HG03097 (cell line): ENCODE results near the gene ALDH5A1.

Experiments
- ATAC-seq: cut with Tn5 transposase; IDR thresholded peaks from one replicate; pipeline ENCODE4 v1.9.1; 2021; ENCODE audit not compliant: unreplicated experiment, low FRiP score

Gene ALDH5A1

GRCh38 chr6:24494821-24495795 is at the start of gene ALDH5A1:
Gene ALDH5A1, plus strand, starts transcription at chr6:24494969. Its CDS starts 28 bp downstream, at chr6:24494997.
- peak; percentile 61 for ATAC-seq

DNA sequence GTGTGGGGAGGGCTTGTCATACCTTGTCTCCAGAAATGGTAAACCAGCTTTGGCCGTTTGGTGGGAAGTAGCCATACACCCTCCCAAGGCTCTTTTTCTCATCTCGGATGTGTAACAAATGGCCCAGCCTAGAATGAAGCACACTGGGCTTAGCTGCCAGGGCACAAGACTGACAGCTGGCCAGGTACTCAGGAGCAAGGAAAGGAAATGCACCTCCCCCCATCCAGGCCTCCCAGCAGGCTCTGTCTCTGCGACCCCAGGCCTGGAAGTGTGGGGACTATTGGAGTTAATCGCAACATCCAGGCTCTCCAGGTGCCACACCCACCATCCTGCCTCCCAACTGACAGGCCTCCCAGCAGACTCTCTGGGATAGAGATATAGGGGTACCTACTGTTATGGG is 49.1 kb upstream of the ALDH5A1 start:
- ATAC-seq = no peak

DNA sequence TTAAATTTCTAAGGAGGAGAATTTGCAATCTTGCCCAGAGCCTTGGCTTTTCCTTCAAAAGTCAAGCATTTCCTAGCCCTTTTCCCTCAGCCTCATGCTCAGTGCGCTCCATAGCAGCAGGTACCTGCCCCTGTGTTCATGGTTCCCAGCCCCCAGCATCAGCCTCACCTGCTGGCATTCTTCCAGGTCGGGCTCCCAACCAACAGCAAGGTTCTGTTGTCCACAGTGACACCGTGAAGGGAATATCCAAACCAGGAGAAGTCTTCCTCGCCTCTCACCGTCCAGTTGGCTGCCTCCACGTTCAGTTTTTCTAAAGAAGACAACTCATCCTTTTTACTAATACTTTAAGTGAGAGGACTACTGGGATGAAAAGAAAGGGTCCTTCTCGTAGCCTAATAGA is 48.1 kb upstream of the ALDH5A1 start:
- no peak for ATAC-seq

- ATAC-seq = no peak
Measured at GRCh38 chr6:24448396-24448795, 46.4 kb upstream of the ALDH5A1 start.

DNA sequence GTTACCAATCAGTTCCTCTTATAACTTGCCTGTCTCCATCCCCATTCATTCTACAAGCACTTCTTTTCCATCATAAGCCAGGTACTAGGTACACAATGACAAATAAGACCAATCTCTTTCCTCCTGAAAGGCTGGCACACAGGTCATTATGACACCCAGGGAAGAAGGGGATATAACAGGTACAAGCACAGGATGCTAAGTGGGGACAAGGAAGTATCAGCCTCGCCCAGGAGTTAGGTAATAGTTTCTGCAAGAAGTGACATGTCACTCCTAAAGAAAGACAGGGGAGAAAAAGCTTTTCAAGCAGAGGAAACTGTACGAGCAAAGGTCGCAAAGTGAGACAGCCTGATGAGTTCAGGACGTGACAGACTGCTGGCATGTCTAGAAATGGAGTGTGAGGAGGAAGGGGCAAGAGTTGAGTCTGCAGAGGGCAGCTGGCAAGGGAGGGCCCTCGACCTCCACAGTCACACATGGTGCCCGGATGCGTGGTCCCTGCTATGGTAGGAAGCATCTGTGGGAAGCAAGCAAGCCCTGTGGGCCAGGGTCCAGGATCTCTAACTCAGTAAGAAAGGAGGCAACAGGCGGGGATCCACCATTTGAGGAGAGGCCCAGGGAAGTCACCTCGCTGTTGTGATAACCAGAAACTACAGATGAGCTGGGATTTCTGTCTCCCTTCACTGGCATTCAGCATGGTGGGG is 45.8 kb upstream of the ALDH5A1 start:
- ATAC-seq = no peak

DNA sequence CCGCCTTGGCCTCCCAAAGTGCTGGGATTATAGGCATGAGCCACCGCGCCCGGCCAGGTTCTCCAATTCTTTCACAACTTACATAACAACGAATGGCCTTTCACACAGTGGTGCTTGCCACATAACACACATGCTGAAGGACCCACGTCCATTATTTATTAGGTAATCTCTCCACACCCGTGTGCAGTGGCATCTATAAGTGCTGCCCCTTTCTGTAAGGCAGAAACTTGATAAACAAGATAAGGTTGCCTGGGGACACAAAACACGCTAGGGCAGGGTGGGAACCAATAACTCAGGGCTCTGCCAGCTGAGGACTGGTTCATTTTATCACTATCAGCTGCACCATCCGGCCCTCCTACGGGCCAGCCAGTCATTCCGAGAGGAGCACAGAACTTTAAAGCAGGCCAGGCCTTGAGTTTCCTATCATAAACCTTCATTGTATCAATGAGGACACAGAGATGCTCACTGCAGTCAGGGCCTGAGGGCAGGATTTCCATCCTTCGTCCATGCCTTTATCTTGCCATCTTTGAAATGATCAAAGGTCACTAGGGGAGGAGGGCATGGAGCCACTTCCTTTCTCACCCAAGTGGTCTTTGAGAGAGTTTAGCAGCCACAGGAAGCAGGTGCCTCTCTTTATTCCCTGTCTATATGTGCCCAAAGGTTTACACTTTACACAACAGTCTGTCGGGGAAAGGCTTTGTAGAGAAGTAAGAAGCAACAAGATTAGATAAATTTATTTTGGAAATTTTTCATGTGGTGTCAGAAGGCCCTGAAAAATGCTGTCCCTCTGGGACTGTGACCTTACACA is 43.0 kb upstream of the ALDH5A1 start:
- ATAC-seq = no peak

GRCh38 chr6:24453921-24454320 is 40.8 kb upstream of the ALDH5A1 start:
- ATAC-seq = no peak

DNA sequence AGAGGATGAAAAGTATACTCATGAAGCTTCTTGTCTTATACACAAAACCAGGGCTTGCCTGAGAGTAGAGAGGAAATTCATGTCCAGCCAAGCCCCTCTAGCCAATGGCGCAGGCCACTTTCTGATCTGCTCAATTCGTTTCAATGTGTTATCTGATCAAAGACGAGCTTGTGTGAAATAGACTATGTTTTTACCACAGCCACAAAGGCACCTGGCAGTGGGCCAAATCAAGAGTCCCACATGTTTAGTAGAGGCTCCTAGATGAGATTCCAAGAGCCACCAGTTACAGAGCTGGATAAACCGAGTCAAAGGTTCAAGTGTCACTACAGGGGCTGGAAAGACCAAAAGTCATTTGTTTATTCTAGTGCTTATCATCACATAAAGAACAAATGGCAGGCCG is 40.3 kb upstream of the ALDH5A1 start:
- ATAC-seq = no peak

- no peak for ATAC-seq
Measured at GRCh38 chr6:24455061-24455460, 39.7 kb upstream of the ALDH5A1 start.

DNA sequence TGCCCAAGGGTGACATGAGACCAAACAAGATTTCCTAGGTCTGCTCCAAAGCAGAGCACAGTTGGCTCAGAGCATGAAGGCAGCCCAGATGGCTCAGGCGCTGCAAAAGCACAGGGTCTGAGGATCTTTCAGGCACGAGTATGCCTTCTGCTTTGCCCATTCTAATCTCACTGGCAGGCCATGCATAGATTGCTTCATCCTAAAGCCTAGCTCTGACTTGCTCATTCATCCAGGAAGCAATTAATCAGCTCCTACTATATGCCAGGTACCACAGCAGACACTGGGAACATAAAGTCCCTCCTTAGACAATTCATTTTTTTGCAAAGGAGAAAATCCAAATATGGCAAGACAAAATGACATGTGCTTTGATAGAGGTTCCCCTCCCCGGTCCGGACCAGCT is 36.6 kb upstream of the ALDH5A1 start:
- no peak for ATAC-seq

GRCh38 chr6:24458941-24459340 is 35.8 kb upstream of the ALDH5A1 start:
- no peak for ATAC-seq

- no peak for ATAC-seq
Measured at GRCh38 chr6:24460966-24461365, 33.8 kb upstream of the ALDH5A1 start.

DNA sequence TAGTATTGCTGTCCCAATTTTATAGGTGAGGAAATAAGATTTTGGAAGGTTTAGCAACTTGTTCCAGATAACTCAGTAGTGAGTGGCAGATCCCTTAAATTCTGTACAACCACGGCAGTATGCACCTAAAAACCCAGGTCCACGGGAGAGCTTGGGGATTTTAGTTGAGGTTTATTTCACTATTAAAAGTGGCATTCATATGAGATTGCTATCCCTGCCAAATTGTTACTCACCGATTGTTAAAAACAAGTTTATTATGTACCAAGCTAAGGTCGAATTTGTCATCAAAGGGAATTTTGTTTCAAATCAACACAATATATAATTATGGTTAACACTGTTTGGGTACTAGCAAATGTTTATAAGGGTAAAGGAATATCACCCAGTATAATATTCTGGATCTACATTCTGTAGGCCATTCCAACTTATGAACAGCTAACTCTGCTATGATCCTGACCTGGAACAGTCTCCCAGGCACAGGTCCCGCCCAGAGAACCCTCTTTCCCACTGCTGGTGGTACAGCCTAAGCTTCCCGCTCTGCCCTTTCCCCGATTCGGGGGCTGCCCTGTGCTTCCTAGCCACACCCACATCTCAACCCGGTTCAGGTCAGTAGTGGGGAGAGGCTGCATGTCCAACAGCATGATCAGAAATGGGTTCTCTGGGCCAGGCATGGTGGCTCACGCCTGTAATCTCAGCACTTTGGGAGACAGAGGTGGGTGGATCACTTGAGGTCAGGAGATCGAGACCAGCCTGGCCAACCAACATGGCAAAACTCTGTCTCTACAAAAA is 30.3 kb upstream of the ALDH5A1 start:
- ATAC-seq = no peak

DNA sequence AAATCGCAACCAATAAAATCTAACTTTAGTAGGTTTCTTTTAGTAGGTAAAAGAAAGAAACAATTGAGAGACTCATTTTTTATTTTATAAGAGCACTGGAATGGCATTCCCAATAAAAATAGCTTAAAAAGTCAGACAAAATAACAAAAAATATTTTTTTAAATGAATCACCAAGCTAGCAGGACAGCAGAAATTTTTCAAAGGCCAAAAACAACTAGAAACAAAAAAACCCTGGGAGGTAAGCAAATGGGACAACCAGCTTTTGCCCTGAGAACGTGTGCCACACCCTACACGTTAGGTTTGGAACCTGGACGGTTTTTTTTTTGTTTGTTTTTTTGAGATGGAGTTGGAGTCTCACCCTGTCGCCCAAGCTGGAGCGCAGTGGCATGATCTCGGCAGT is 25.0 kb upstream of the ALDH5A1 start:
- ATAC-seq = no peak

DNA sequence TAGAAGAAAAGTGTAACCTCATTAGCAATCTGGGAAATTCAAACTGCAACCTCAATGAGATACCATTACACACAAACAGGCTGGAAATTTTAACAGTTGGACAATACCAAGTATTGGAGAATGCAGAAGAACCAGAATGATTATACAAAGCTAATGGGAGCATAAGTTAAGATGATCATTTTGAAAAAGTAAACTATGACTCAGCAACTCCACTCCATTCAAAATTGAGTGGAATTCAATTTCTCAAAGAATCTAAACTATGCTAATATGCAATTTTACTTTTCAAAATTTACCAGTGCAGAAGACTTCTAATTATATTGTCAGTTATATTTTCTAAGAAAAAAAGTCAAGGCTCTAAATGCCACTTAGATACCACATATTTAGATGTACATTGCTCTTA is 22.6 kb upstream of the ALDH5A1 start:
- ATAC-seq = no peak

GRCh38 chr6:24476631-24477030 is 18.1 kb upstream of the ALDH5A1 start:
- ATAC-seq = no peak

DNA sequence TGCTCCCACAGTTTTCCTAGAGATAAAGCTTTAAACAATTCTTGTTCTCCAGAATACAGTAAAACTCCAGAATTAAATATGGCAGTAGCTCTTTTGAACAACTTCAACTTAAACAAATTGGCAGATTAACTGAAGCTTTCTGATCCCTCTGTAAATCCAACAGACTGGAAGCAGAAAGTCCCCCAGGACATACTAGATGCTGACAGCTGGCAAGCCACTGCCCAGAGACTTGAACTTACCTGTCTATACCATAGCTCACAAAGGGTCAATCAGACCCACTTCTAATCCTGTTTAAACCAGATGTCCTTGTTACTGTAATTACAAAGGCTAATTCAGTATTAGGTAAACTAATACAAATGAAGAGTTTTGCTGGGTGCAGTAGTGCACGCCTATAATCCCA is 17.7 kb upstream of the ALDH5A1 start:
- no peak for ATAC-seq

DNA sequence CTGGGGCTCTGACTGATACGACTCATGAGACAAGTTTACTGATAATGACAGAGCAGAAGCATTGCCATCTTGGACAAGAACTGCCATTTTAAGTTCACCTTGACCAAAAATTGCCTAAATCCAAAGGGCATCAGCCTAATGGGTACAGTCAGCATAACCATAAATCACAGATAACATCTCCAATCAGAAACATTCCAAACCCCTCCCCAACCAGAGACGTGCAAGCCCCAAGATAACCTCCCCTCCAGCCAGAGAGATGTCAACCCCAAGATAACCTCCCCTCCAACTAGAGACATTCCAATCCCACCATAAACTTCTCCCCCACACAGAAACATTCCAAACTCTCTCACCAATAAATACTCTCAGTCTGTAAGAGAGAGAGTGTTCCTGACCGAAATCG is 15.9 kb upstream of the ALDH5A1 start:
- ATAC-seq = no peak

DNA sequence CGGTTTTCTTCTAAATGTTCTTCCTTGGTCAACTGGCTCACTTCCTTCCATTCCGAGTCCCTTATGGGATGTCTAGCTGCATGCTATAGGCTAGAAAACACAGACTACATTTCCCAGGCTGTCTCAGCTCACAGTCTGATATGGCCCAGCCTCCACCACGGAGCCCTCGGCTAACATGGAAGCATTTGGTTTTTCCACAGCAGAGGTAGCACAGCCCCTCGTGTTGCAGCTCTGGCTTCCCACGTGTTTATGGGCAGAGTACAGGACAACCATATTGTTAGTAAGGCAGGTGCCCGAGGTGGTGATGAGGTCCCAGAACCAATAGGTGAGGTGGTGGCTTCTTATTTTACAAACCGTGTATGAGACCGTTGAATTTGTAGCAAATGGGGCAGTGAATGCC is 14.1 kb upstream of the ALDH5A1 start:
- no peak for ATAC-seq

- no peak for ATAC-seq
Measured at GRCh38 chr6:24481449-24481848, 13.3 kb upstream of the ALDH5A1 start.
